ENCODE results near the gene PHF12.

DNA sequence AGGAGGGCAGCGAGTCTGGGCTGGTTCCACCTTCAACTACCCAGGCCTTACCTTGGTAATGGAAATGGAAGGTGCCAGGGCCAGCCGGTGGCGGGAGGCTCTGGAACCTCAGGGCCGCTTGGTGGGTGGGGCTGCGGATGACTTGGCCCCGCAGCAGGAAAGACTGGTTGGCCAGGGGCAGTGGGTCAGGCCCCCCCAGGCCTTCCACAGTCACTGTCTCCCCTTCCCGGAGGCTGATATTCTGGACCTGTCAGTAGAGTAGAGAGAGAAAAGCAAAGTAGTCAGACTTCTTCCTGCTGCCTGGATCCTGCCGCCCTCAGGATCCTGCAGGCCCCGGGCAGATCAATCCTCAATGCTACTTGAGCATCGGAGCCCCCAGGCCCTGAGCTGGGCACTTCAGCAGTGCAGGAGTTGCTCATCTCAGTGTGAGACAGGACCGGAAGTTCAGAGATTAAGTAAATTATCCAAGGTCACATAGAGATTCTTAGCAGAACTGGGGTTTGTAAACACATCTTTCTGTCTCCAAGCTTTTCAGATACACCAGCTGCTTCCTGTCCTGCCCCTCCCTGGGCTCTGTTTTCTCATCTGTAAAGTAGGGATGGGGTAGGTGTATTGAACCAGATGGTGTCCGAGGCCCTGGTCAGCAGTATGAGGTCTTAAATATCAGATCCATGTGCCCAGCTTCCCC is 18.5 kb upstream of the PHF12 start:
- TF ChIP-seq EP300 (IDR thresholded peaks at IDR 0.05; ENCODE audit: borderline replicate concordance) (no peak), NFIC (IDR thresholded peaks at IDR 0.05) (no peak), FOXM1 (IDR thresholded peaks at IDR 0.05; ENCODE audit: borderline replicate concordance, low read depth) (no peak), CREB1 (IDR thresholded peaks at IDR 0.05; ENCODE audit: low read depth) (no peak), TCF12 (IDR thresholded peaks at IDR 0.05; ENCODE audit: low read depth) (no peak), TAF1 (IDR thresholded peaks at IDR 0.05; ENCODE audit: low read depth) (no peak)
- TF ChIP-seq, protein P1, sequence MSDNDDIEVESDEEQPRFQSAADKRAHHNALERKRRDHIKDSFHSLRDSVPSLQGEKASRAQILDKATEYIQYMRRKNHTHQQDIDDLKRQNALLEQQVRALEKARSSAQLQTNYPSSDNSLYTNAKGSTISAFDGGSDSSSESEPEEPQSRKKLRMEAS (IDR thresholded peaks at IDR 0.05) = no peak
